ENCODE results near the gene MYH7. TPM values are rescaled to one million over a fixed set of nuclear protein-coding genes. Genes with fewer than 3 reads are reported as not detected.
"Not testable (repeated sequence)": the region's sequence is repeated elsewhere in the genome, so short reads cannot be mapped to it uniquely, and the experiment has no call there.

The MYH7 gene
- polyA plus RNA-seq, 1 of the 3 experiments (the other 2 are of a cell fraction), result not detected

DNA sequence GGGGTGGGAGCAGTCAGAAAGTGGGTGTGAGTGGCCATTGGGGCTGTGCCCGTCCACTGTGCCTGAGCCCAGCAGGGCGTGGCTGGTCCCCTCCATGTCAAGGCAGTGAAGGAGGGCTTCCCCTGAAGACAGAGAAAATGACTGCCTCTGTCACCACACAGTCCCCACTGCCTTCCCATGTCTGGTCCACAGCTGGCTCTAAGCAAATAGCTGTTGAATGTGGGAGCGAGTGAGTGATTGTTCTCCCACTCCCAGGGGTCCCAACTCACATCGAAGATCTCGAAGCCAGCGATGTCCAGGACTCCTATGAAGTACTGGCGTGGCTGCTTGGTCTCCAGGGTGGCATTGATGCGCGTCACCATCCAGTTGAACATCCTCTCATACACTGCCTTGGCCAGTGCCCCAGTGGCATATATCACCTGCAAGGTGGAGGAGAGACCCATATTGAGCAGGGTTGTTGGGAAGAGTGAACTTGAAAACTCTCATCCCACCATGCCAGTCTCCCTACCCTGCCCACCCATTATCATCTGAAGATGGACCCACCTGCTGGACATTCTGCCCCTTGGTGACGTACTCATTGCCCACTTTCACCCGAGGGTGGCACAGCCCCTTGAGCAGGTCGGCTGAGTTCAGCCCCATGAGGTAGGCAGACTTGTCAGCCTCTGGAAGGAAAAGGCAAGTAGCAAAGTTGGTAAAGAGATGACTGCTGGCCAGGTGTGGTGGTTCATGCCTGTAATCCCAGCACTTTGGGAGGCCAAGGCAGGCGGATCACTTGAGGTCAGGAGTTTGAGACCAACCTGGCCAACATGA, 6.6 kb downstream of the MYH7 start (continued):
- no peak for TF ChIP-seq SIN3A (IDR thresholded peaks at IDR 0.05; ENCODE audit: borderline replicate concordance, low read depth, low read length)

DNA sequence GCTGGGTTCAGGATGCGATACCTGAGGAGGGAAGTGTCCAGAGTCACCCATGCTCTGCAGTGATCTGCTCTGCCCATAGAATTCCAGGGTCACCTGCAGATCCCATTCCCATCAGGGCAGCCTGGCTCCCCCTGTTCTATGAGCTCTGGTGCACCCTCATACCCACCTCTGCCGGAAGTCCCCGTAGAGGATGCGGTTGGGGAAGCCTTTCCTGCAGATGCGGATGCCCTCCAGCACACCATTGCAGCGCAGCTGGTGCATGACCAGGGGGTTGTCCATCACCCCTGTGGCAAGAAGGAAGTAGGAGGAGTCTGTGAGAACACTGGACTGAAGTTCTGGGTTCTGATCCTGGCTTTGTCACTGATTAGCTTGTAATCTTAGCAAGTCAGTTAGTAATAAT, 9.7 kb downstream of the MYH7 start:
- H3K9ac ChIP-seq; H3K79me2 ChIP-seq (ENCODE audit: insufficient read depth); POLR2A ChIA-PET; H4K20me1 ChIP-seq (ENCODE audit: insufficient read depth); CTCF ChIA-PET; H3K27me3 ChIP-seq (ENCODE audit: insufficient read depth); H3K9me3 ChIP-seq; H3K27ac ChIP-seq (ENCODE audit: low read depth in 2 of 2, low read length in 1 of 2); H3K4me2 ChIP-seq; H3F3A ChIP-seq (replicated peaks; ENCODE audit: insufficient read depth); H3K9me2 ChIP-seq; H3K36me3 ChIP-seq (replicated peaks in 1 of 2; ENCODE audit: control insufficient read depth in 1 of 2, insufficient read depth in 2 of 2, low read length in 1 of 2); H2AFZ ChIP-seq (ENCODE audit: low read depth); DNase-seq; H3K4me3 ChIP-seq (ENCODE audit: low read depth in 2 of 2, low read length in 1 of 2); H3K4me1 ChIP-seq (ENCODE audit: control insufficient read depth in 1 of 2, insufficient read depth in 2 of 2, low read depth in 1 of 2, low read length in 1 of 2): not testable (repeated sequence)
- WGBS (ENCODE audit: low lambda C conversion rate), result 17% methylated on average over 2 of the region's 6 CpGs

DNA sequence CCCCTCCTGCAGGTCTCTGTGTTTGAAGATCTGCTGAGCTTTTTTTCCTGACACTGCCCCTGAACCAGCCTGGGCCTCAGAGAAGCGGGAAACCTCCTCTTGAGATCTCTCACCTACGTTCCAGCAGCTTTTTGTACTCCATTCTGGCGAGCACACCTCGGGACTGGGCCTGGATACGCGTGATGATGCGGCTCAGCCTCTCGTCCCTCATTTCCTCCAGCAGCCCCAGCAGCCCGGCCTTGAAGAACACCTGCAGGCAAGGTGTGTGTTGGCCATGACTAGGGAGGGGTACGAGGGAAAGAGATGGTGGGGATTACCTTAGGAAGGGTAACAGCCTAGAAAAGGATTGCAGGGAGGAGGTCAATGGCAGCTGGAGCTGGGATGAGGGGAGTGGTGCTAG, 10.3 kb downstream of the MYH7 start:
- no peak overlapping the region for H3K4me3 ChIP-seq (ENCODE audit: low read depth in 2 of 2, low read length in 1 of 2)
- no peak overlapping the region for H2AFZ ChIP-seq (ENCODE audit: low read depth)
- H3K27ac ChIP-seq (ENCODE audit: low read depth in 2 of 2, low read length in 1 of 2), result no peak overlapping the region
- H3K9me3 ChIP-seq, result no peaks in the 10 kb centered on the region
- 0% methylated on average over 5 of the region's 10 CpGs for WGBS (ENCODE audit: low lambda C conversion rate)
- H3K4me1 ChIP-seq (ENCODE audit: control insufficient read depth in 1 of 2, insufficient read depth in 2 of 2, low read depth in 1 of 2, low read length in 1 of 2), result no peaks in the 10 kb centered on the region; a peak in 1 of 4 replicates
- H3K27me3 ChIP-seq (ENCODE audit: insufficient read depth), result peaks cover 6% of the 10 kb centered on the region
- no peak overlapping the region for H3K4me2 ChIP-seq
- no peak for TF ChIP-seq JUND (IDR thresholded peaks at IDR 0.05)
- TF ChIP-seq, protein P1, sequence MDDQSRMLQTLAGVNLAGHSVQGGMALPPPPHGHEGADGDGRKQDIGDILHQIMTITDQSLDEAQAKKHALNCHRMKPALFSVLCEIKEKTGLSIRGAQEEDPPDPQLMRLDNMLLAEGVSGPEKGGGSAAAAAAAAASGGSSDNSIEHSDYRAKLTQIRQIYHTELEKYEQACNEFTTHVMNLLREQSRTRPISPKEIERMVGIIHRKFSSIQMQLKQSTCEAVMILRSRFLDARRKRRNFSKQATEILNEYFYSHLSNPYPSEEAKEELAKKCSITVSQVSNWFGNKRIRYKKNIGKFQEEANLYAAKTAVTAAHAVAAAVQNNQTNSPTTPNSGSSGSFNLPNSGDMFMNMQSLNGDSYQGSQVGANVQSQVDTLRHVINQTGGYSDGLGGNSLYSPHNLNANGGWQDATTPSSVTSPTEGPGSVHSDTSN (IDR thresholded peaks at IDR 0.05), result no peak
- no peak for TF ChIP-seq NRF1 (IDR thresholded peaks at IDR 0.05; ENCODE audit: low read depth, low read length)
- TF ChIP-seq GATA2 (CRISPR knock-in tag; IDR thresholded peaks at IDR 0.05), result no peak
- no peak for TF ChIP-seq MEF2A (IDR thresholded peaks at IDR 0.05; ENCODE audit: borderline replicate concordance, low read depth)
- TF ChIP-seq FOXJ3 (CRISPR knock-in tag; IDR thresholded peaks at IDR 0.05), result no peak
- TF ChIP-seq, protein P2, sequence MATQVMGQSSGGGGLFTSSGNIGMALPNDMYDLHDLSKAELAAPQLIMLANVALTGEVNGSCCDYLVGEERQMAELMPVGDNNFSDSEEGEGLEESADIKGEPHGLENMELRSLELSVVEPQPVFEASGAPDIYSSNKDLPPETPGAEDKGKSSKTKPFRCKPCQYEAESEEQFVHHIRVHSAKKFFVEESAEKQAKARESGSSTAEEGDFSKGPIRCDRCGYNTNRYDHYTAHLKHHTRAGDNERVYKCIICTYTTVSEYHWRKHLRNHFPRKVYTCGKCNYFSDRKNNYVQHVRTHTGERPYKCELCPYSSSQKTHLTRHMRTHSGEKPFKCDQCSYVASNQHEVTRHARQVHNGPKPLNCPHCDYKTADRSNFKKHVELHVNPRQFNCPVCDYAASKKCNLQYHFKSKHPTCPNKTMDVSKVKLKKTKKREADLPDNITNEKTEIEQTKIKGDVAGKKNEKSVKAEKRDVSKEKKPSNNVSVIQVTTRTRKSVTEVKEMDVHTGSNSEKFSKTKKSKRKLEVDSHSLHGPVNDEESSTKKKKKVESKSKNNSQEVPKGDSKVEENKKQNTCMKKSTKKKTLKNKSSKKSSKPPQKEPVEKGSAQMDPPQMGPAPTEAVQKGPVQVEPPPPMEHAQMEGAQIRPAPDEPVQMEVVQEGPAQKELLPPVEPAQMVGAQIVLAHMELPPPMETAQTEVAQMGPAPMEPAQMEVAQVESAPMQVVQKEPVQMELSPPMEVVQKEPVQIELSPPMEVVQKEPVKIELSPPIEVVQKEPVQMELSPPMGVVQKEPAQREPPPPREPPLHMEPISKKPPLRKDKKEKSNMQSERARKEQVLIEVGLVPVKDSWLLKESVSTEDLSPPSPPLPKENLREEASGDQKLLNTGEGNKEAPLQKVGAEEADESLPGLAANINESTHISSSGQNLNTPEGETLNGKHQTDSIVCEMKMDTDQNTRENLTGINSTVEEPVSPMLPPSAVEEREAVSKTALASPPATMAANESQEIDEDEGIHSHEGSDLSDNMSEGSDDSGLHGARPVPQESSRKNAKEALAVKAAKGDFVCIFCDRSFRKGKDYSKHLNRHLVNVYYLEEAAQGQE (IDR thresholded peaks at IDR 0.05; ENCODE audit: low read depth, low read length), result no peak
- H3K9ac ChIP-seq, result no peak overlapping the region
- ChIA-PET CTCF (interaction anchor here (3.2 kb wide), 1 partner anchor 46 kb away, joined by 11 read pairs; no protein-coding TSS in a partner anchor), POLR2A (no interaction called here)
- H4K20me1 ChIP-seq (ENCODE audit: insufficient read depth), result no peaks in the 10 kb centered on the region
- H3K79me2 ChIP-seq (ENCODE audit: insufficient read depth), result no peaks in the 10 kb centered on the region
- H3K36me3 ChIP-seq (replicated peaks in 1 of 2; ENCODE audit: control insufficient read depth in 1 of 2, insufficient read depth in 2 of 2, low read length in 1 of 2), result no peaks in the 10 kb centered on the region
- H3K9me2 ChIP-seq, result no peaks in the 10 kb centered on the region
- no peak for DNase-seq
- H3F3A ChIP-seq (replicated peaks; ENCODE audit: insufficient read depth), result no peaks in the 10 kb centered on the region
